Adrenal gland (tissue), 12 donors: ENCODE results near the gene MRGPRG. TPM values are rescaled to one million over a fixed set of nuclear protein-coding genes. Genes with fewer than 3 reads are reported as not detected.
A peak's percentile ranks its signal among the peaks of the same experiment; 100 is the strongest.

Experiments used
- DNase-seq, 7 donors: peaks; one replicate each; pipeline ENCODE4 v3.0.0-alpha.2; 2019 to 2020
- H3K27ac ChIP-seq, 5 donors: fragments of 200-600 bp; sonication (generic) in 4 of 5; 1 replicate in 3 of 5; 2 replicates in 2 of 5; pipeline versions ENCODE4 v1.5.1 to v1.8.0; 2016 to 2020; ENCODE audit warnings: mild to moderate bottlenecking in 1 of 5
- H3K27me3 ChIP-seq: fragments of 200-600 bp; 2 replicates; pipeline ENCODE4 v1.8.0; 2021
- H3K36me3 ChIP-seq, 2 donors: fragments of 200-600 bp; replicated peaks in 1 of 2; 1 replicate in 1 of 2; 2 replicates in 1 of 2; pipeline versions ENCODE4 v1.5.1 to v1.8.0; 2018 to 2022
- H3K4me1 ChIP-seq, 2 donors: fragments of 200-600 bp; replicated peaks in 1 of 2; 1 replicate in 1 of 2; 2 replicates in 1 of 2; pipeline versions ENCODE4 v1.5.1 to v1.8.0; 2018 to 2021
- H3K4me3 ChIP-seq, 4 donors: fragments of 200-600 bp; sonication (generic) in 3 of 4; one replicate each; pipeline ENCODE4 v1.5.1; 2016 to 2018
- H3K9me3 ChIP-seq, 3 donors: fragments of 200-600 bp; sonication (generic) in 1 of 3; replicated peaks in 1 of 3; 1 replicate in 2 of 3; 2 replicates in 1 of 3; pipeline versions ENCODE4 v1.5.1 to v1.8.0; 2016 to 2021
- CTCF ChIP-seq, 6 experiments: fragments of 450-650 bp in 4 of 6; fragments of 200-600 bp in 2 of 6; sonication (generic) in 1 of 6; IDR thresholded peaks; 1 replicate in 5 of 6; 2 replicates in 1 of 6; pipeline versions ENCODE4 v1.5.1 to v1.8.0; 2016 to 2021; ENCODE audit warnings: antibody characterized with exemption in 6 of 6, mild to moderate bottlenecking in 2 of 6, moderate library complexity in 1 of 6
- POLR2A ChIP-seq, 2 donors: fragments of 450-650 bp; IDR thresholded peaks; one replicate each; pipeline ENCODE4 v1.6.1; 2017; ENCODE audit warnings: antibody characterized with exemption in 2 of 2, mild to moderate bottlenecking in 2 of 2, moderate library complexity in 1 of 2
- WGBS, 4 donors: extraction: QIAGEN DNeasy Blood & Tissue Kit in 2 of 4; methylation state at CpG; one replicate each; pipeline versions ENCODE4 v1.1.5 to v1.1.7; 2013 to 2017; 5-methylcytosine and 5-hydroxymethylcytosine counted together
- intact Hi-C, 2 donors: fragments of 100-400 bp; cut with DNase I; formaldehyde crosslinking; loops; one replicate each; pipeline versions ENCODE4 v1.14.1 to v1.15.0; 2022 to 2023
- polyA plus RNA-seq, 3 donors: library from polyadenylated mRNA; stranded (reverse); fragments of 200-250 nt in 2 of 3; fragments of 350-450 nt in 1 of 3; fragmentation: Illumina TruSeq in 1 of 3; extraction: RNeasy Lipid Tissue Mini Kit (QIAGEN cat#74804) in 1 of 3; gene quantifications; one replicate each; pipeline ENCODE4 v1.2.3, GENCODE V29; 2013 to 2014
- total RNA-seq, 9 donors: library from RNA; depleted of rRNA in 4 of 9; stranded (reverse); fragments of >200 nt in 4 of 9; fragments of 120-200 nt in 1 of 9; fragmentation: NEBNext Ultra II Directional in 1 of 9; extraction: Animal tissue kit (Norgen Biotek cat#: 25700) in 1 of 9; gene quantifications; one replicate each; pipeline versions ENCODE4 v1.1.0 to v1.2.4, GENCODE V29; 2013 to 2023
- donor health status: healthy with polysubstance abuse.
- donor health status: Bipolar disorder and iron deficiency.
- donor health status: DM: yes; HTN: yes; CAD: no.
- donor health status: DM: no; HTN: no; CAD: no.
- donor health status: DM: no; HTN: no; CAD: no.
- donor health status: DM: yes; HTN: yes; CAD: no.

The MRGPRG gene
- total and polyA plus RNA-seq, 12 donors: not detected

GRCh38 chr11:3189196-3189843 lies 29.3 kb downstream of the MRGPRG start:
- Histone ChIP-seq H3K4me3 (no peak overlapping the region), H3K27me3 (no peaks in the 10 kb centered on the region), H3K36me3 (no peaks in the 10 kb centered on the region), H3K27ac (no peak overlapping the region), H3K9me3 (no peaks in the 10 kb centered on the region), H3K4me1 (no peaks in the 10 kb centered on the region)
- 64 to 75% (median 69%) methylated on average over 12 to 15 of the region's 15 CpGs for WGBS, 4 donors
- intact Hi-C loops: no loop called here
- TF ChIP-seq CTCF (IDR thresholded peaks at IDR 0.05): no peak
- TF ChIP-seq POLR2A (IDR thresholded peaks at IDR 0.05): no peak
- peak in 1 of 7 donors; percentile 2 for DNase-seq

- Histone ChIP-seq H3K4me1 (no peaks in the 10 kb centered on the region), H3K27ac (no peak overlapping the region), H3K9me3 (no peaks in the 10 kb centered on the region), H3K27me3 (no peaks in the 10 kb centered on the region), H3K4me3 (no peak overlapping the region), H3K36me3 (no peaks in the 10 kb centered on the region)
- DNase-seq: peak in 1 of 7 donors; percentile 4
- WGBS, 4 donors: 80 to 92% (median 89%) methylated on average over 17 of the region's 17 CpGs
- intact Hi-C loops: no loop called here
- no peak for TF ChIP-seq POLR2A (IDR thresholded peaks at IDR 0.05)
- no peak for TF ChIP-seq CTCF (IDR thresholded peaks at IDR 0.05)
Measured at GRCh38 chr11:3188496-3189195, 30.0 kb downstream of the MRGPRG start.

- DNase-seq: peak in 1 of 7 donors; percentile 8
- Histone ChIP-seq H3K9me3 (no peaks in the 10 kb centered on the region), H3K4me1 (no peaks in the 10 kb centered on the region), H3K27ac (no peak overlapping the region), H3K4me3 (no peak overlapping the region), H3K36me3 (no peaks in the 10 kb centered on the region), H3K27me3 (no peaks in the 10 kb centered on the region)
- intact Hi-C loops: no loop called here
- TF ChIP-seq CTCF (IDR thresholded peaks at IDR 0.05): no peak
- TF ChIP-seq POLR2A (IDR thresholded peaks at IDR 0.05): no peak
- 81 to 91% (median 85%) methylated on average over 9 to 11 of the region's 11 CpGs for WGBS, 4 donors
Measured at GRCh38 chr11:3186166-3186953, 32.3 kb downstream of the MRGPRG start.

- 87 to 91% (median 88%) methylated on average over 11 of the region's 11 CpGs for WGBS, 4 donors
- intact Hi-C loops: no loop called here
- TF ChIP-seq POLR2A (IDR thresholded peaks at IDR 0.05): no peak
- no peak for TF ChIP-seq CTCF (IDR thresholded peaks at IDR 0.05)
Measured at GRCh38 chr11:3184732-3185347, 33.8 kb downstream of the MRGPRG start.

More at GRCh38 chr11:3184732-3185347, 33.8 kb downstream of the MRGPRG start:
- H3K27ac ChIP-seq: no peak overlapping the region
- no peaks in the 10 kb centered on the region for H3K9me3 ChIP-seq
- H3K27me3 ChIP-seq: no peaks in the 10 kb centered on the region
- no peak for DNase-seq
- no peak overlapping the region for H3K4me3 ChIP-seq
- no peaks in the 10 kb centered on the region for H3K4me1 ChIP-seq
- no peaks in the 10 kb centered on the region for H3K36me3 ChIP-seq
